Right kidney (tissue), 1 donor: ENCODE measurements around the gene TEX10.

ENCODE experiments used
- DNase-seq: peaks from one replicate; pipeline ENCODE4 v3.0.0-alpha.2; 2016

The TEX10 gene

DNA sequence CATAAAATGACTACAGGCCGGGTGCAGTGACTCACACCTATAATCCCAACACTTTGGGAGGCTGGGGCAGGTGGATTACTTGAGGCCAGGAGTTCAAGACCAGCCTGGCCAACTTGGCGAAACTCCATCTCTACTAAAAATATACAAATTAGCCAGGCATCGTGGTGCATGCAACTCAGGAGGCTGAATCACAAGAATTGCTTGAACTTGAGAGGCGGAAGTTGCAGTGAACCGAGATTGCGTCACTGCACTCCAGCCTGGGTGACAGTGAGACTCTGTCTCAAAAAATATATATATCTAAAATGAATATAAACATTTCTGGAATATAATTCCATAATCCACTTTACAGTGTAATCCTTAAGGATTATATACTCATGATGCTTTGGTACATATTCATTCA, 66.5 kb downstream of the TEX10 start:
- no peak for DNase-seq

DNA sequence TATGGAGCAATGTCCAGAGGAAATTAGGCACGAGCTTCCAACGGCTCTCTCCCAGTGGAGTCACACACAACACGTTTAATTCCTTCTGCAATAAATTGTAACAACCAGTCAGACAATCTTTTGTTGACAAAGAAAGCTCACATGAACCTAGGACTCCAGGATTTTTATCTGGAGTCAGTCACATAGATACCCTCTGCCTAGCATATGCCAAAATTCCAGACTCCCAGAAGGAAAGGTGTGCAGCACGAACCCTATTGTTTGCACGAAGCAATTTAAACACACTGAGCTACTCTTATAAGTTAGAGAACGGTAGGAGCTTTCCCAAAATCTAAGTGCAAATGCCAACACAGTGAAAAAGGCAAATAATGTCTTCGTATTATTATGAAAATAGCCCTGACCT, 67.1 kb downstream of the TEX10 start:
- no peak for DNase-seq

DNA sequence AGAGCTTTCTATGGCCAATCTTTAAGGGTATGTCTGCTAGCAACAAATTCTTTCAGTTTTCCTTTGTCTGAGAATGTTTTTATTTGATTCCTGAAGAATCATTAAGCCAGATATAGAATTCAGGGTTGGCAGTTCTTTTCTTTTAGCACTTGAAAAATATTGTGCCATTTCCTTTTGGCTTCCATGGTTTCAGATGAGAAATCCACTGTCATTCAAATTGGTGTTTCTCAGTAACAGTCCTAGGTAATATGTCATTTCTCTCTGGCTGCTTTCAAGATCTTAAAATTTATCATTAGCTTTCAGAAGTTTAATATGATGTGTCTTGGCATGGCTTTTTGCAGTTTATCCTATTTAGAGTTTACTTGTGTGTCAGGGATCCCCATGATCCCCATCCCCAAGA, 67.7 kb downstream of the TEX10 start:
- no peak for DNase-seq

- no peak for DNase-seq
These were observed 68.5 kb downstream of the TEX10 start for GRCh38 chr9:100284247-100284646.

DNA sequence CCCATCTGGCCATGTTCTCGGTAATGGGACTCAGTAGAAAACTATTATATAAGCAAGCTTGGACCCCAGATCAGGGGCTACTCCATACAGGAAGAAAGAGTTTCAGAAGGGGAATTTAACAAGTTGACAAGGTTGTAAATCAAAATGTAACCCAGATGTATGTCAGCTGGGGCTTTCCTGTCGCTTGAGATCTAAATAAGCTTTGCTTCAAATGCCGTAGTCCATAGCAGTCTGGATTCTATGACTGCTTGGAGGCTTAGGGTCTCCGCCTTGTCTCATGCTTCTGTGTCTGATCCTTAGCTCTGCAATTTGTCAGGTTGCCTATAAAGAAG, 70.4 kb downstream of the TEX10 start:
- no peak for DNase-seq

DNA sequence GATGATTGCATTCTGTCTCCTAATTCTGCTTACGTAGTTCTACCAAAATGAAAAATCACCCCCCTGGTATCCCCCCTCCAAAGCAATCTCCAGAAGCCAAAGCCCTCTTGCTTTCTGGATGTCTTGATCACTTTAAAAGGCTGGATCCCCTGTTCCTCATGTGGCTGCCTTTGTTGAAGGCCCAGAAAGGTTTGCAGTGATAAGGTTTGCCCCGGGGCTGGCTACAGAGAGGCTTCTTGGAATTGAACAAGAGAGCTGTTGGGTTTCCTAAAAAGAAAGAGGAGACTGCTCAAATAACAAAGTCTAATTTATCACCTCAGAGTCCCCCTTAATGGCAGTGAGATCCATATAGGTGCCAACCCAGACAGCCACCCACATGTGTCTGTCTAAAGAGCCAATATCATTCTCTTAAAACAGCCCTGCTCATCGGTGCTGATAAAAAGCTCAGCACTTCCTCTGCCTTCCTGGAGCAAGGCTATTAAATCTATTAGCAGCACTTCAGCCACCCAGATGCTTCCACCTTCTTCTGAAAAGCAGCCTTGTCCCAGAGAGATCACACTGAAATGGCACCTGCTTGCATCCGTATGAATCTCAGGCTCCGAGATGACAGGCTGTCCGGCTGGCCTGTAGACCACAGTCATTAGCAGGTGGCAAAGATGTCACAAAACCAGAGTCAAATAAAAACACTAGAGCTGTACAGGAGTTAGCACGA, 70.9 kb downstream of the TEX10 start:
- no peak for DNase-seq

DNA sequence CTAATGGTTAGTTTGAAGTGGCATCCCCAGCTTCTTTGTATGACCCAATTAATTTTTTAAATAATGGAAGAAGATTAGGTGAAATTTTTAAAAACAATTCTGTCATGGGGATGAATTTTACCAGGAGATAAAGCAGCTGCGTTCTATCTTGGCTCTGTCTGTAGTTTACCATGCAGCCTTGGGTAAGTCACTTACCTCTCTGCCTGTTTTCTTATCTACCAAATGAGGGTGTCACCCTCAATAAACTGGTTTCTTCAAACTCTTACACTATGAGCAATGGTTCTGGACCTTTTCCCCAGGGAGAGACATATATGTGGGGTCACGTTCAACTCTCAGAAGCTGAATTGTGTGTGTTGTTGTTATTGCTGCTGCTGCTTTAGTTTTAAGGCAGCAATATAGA, 71.7 kb downstream of the TEX10 start:
- no peak for DNase-seq

- DNase-seq, result no peak
These were observed 75.4 kb downstream of the TEX10 start for GRCh38 chr9:100277166-100277979.

GRCh38 chr9:100269656-100270055, 83.1 kb downstream of the TEX10 start:
- no peak for DNase-seq

DNA sequence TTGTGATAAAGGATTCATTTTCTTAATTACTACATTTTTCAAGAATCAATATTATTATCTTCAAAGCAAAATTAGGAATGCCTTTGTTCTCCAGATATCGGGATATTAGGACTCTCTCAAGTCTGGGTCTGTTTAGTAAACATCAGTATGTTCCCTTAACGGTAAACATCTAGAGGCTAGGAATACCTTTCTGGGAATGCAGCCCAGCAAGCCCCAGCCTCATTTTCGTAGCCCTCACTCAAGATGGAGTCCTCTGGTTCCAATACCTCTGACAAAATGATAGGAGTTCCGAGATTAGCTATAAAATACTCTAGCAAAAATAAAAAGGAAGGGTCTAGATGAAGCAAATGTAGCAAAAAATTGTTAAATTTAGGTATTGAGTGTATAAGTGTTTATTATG, 84.5 kb downstream of the TEX10 start:
- no peak for DNase-seq

DNA sequence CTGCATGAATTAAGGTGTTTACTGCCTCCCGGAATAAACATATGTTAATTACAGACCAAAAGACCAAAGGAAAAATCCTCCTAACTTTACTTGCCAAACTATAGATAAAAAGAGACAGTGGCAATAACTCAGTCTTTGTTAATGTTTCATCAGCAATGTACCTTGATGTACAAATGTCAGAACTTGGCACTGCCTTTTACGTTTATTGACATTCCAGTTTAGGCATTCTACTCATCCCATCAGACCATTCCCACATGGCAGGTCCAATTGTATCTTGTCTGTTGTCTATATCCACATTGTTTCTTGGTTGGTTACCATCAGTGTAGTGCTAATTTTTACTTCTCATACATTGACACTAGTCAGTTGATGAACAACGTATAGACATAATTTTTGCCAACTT, 85.5 kb downstream of the TEX10 start:
- no peak for DNase-seq
